T-cell (primary cell): ENCODE measurements around the gene SLC7A6OS. TPM values are rescaled to one million over a fixed set of nuclear protein-coding genes. Genes with fewer than 3 reads are reported as not detected.

Source experiments
- ATAC-seq, 4 experiments: fragments of 200-7000 bp in 3 of 4; fragments of 150-1000 bp in 1 of 4; cut with Tn5 transposase; replicated peaks in 1 of 4; 1 replicate in 3 of 4; 2 replicates in 1 of 4; pipeline ENCODE4 v1.10.0; 2021; ENCODE audit warnings: moderate library complexity in 3 of 4, mild to moderate bottlenecking in 2 of 4, moderate number of reproducible peaks in 1 of 4
- CTCF ChIA-PET, 2 donors: fragments of 300-600 bp; sonication (Branson Sonifier 250); formaldehyde crosslinking; loops; one replicate each; lab custom pipeline; 2022; ENCODE audit warnings: antibody characterized with exemption in 2 of 2; lab: Charles Lee
- POLR2A ChIA-PET, 2 donors: fragments of 300-600 bp; sonication (Branson Sonifier 250); formaldehyde crosslinking; loops; one replicate each; lab custom pipeline; 2022; ENCODE audit warnings: antibody characterized with exemption in 2 of 2; lab: Charles Lee
- DNase-seq, 35 experiments: peaks; one replicate each; pipeline versions ENCODE4 v3.0.0 to v3.0.0-alpha.2; 2013 to 2023
- H3K27ac ChIP-seq: one replicate; pipeline ENCODE4 v1.5.1; 2013; ENCODE audit warnings: low read length
- H3K27me3 ChIP-seq, 2 experiments: replicated peaks in 1 of 2; 1 replicate in 1 of 2; 2 replicates in 1 of 2; pipeline versions ENCODE4 v1.6.1 to v1.7.0; 2013; ENCODE audit warnings: low read length in 1 of 2, mixed read lengths in 1 of 2; ENCODE audit not compliant: control insufficient read depth in 2 of 2, insufficient read depth in 2 of 2; ENCODE audit errors: extremely low read depth in 1 of 2
- H3K36me3 ChIP-seq, 2 donors: 1 replicate in 1 of 2; 2 replicates in 1 of 2; pipeline versions ENCODE4 v1.6.1 to v1.7.0; 2013; ENCODE audit warnings: low read length in 1 of 2; ENCODE audit not compliant: control insufficient read depth in 2 of 2, insufficient read depth in 1 of 2; ENCODE audit errors: extremely low read depth in 1 of 2
- H3K4me1 ChIP-seq, 2 experiments: 1 replicate in 1 of 2; 2 replicates in 1 of 2; pipeline versions ENCODE4 v1.6.1 to v1.7.0; 2013; ENCODE audit warnings: low read length in 2 of 2, mixed read lengths in 1 of 2; ENCODE audit not compliant: insufficient read depth in 2 of 2, control insufficient read depth in 1 of 2; ENCODE audit errors: extremely low read depth in 1 of 2
- H3K4me3 ChIP-seq, 2 donors: 1 replicate in 1 of 2; 2 replicates in 1 of 2; pipeline versions ENCODE4 v1.5.1 to v1.7.0; 2013; ENCODE audit warnings: mild to moderate bottlenecking in 2 of 2, low read length in 1 of 2, moderate library complexity in 1 of 2; ENCODE audit not compliant: control insufficient read depth in 1 of 2; ENCODE audit errors: extremely low read depth in 1 of 2
- H3K9me3 ChIP-seq: 2 replicates; pipeline ENCODE4 v1.7.0; 2013
- H3K27ac Mint-ChIP-seq, 2 donors: one replicate each; pipeline ENCODE4 v1.8.0; 2020 to 2021; ENCODE audit warnings: mild to moderate bottlenecking in 2 of 2, mixed read lengths in 2 of 2
- H3K27me3 Mint-ChIP-seq, 2 donors: one replicate each; pipeline ENCODE4 v1.8.0; 2021 to 2022; ENCODE audit warnings: mixed read lengths in 2 of 2
- H3K36me3 Mint-ChIP-seq: one replicate; pipeline ENCODE4 v1.8.0; 2021; ENCODE audit warnings: mixed read lengths
- H3K4me1 Mint-ChIP-seq, 3 donors: one replicate each; pipeline ENCODE4 v1.8.0; 2020 to 2022; ENCODE audit warnings: mixed read lengths in 3 of 3, mild to moderate bottlenecking in 1 of 3
- H3K4me3 Mint-ChIP-seq, 3 donors: one replicate each; pipeline ENCODE4 v1.8.0; 2020 to 2022; ENCODE audit warnings: mild to moderate bottlenecking in 3 of 3, mixed read lengths in 3 of 3, moderate library complexity in 3 of 3
- H3K9me3 Mint-ChIP-seq, 3 donors: one replicate each; pipeline ENCODE4 v1.8.0; 2020 to 2022; ENCODE audit warnings: mixed read lengths in 3 of 3
- WGBS: methylation state at CpG from one replicate; pipeline ENCODE4 v1.1.5; 2013; ENCODE audit warnings: missing lambda C conversion rate; ENCODE audit not compliant: insufficient coverage; 5-methylcytosine and 5-hydroxymethylcytosine counted together
- total RNA-seq, 35 experiments: library from RNA in 6 of 35; stranded (reverse) in 6 of 35; fragments of 120-200 nt in 1 of 35; gene quantifications; one replicate each; pipeline versions ENCODE4 v1.2.1 to v1.2.4 and lab custom pipeline; 2013 to 2026

Gene SLC7A6OS
- total RNA-seq, 5 donors from 2014 or later (not counting 1 experiment from before 2014, with no cell fraction given), result 42.5 to 50.3 (median 43.9) TPM

DNA sequence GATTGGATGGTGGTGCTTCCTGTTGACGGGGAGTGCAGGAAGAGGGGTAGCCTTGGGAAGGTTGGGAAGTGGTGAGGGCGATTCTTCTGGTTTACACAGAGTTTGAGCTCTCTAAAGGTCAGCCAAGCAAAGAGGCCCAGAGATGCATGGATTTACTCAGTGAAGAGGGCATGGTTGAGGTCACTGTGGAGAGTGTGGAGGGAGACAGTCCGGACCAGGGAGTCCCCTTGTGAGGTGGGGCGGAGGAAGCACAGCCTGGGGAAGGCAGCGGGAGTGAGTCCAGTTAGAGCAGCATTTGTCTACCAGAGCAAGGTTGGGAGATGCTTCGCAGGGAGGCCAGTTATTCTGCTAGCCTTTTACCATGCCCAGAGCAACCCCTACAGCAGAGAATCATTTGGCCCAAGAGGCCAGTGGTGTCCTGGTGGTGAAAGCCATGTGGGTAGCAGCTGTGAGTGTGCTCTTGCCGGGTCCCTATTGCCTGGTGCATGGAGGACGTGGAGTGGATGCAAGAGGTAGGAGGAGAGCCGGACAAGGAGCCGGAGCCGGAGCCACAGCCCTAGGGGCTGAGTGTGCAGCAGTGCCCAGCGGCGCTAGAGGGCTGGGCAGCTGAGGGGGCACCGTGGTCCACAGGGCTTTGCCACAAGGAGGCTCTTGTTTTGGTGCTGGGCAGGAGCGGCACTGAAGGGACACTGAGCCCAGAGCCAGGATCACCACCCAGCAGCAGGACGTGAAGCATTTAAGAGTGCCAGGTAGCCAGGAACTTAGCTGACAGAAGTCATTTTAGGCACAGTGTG is 27.8 kb upstream of the SLC7A6OS start:
- 98% methylated on average over 13 of the region's 16 CpGs for WGBS
- ChIA-PET CTCF (no interaction called here), POLR2A (no interaction called here)
- no peak for ATAC-seq
- H3K27ac ChIP-seq, result no peak overlapping the region
- H3K4me3 Mint-ChIP-seq, result no peak overlapping the region
- H3K9me3 Mint-ChIP-seq, result no peaks in the 10 kb centered on the region
- H3K36me3 ChIP-seq, result peaks cover 23 to 79% of the 10 kb centered on the region in 2 donors
- H3K4me1 Mint-ChIP-seq, result peaks cover 0 to 3% (median 0%) of the 10 kb centered on the region in 3 donors
- H3K4me1 ChIP-seq, result no peaks in the 10 kb centered on the region
- H3K27me3 Mint-ChIP-seq, result no peaks in the 10 kb centered on the region
- H3K27ac Mint-ChIP-seq, result no peak overlapping the region
- no peaks in the 10 kb centered on the region for H3K9me3 ChIP-seq
- H3K4me3 ChIP-seq, result no peak overlapping the region
- DNase-seq, result no peak
- H3K36me3 Mint-ChIP-seq, result peaks cover 67% of the 10 kb centered on the region
- no peaks in the 10 kb centered on the region for H3K27me3 ChIP-seq

DNA sequence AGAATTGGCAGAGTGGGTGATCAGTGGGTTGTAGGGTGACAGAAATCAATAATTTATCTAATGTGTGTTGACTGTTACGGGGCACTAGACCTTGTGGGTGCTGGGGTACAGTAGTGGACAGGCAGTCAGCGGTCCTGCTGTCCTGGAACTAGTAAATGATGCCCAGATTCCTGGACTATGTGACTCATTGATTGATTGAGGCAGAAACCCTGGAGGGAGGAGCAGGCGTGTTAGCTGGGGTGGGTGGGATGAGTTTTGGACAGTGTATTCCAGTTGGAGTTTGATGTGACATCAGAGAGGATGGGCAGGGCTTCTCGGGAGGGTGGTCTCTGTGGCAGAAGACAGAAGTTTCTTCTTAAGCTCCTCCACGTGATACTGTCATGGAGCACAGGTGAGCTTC is 24.4 kb upstream of the SLC7A6OS start:
- H3K4me3 Mint-ChIP-seq, result no peak overlapping the region
- 100% methylated on average over 3 of the region's 5 CpGs for WGBS
- ChIA-PET POLR2A (interaction anchor here in 1 of 2 donors (0.6 kb wide), 1 partner anchor 716 kb away, joined by 3 read pairs; no protein-coding TSS in a partner anchor), CTCF (interaction anchor here in 1 of 2 donors (0.6 kb wide), 1 partner anchor 168 kb away, joined by 5 read pairs; no protein-coding TSS in a partner anchor)
- DNase-seq, result no peak
- Histone ChIP-seq H3K27ac (no peak overlapping the region), H3K4me3 (no peak overlapping the region), H3K4me1 (peaks cover 2 to 11% of the 10 kb centered on the region in 2 experiments), H3K27me3 (no peaks in the 10 kb centered on the region), H3K36me3 (peaks cover 17 to 59% of the 10 kb centered on the region in 2 donors), H3K9me3 (no peaks in the 10 kb centered on the region)
- peaks cover 10 to 14% (median 14%) of the 10 kb centered on the region in 3 donors for H3K4me1 Mint-ChIP-seq
- ATAC-seq, result no peak
- H3K36me3 Mint-ChIP-seq, result peaks cover 62% of the 10 kb centered on the region
- H3K9me3 Mint-ChIP-seq, result no peaks in the 10 kb centered on the region
- no peak overlapping the region for H3K27ac Mint-ChIP-seq
- no peaks in the 10 kb centered on the region for H3K27me3 Mint-ChIP-seq

DNA sequence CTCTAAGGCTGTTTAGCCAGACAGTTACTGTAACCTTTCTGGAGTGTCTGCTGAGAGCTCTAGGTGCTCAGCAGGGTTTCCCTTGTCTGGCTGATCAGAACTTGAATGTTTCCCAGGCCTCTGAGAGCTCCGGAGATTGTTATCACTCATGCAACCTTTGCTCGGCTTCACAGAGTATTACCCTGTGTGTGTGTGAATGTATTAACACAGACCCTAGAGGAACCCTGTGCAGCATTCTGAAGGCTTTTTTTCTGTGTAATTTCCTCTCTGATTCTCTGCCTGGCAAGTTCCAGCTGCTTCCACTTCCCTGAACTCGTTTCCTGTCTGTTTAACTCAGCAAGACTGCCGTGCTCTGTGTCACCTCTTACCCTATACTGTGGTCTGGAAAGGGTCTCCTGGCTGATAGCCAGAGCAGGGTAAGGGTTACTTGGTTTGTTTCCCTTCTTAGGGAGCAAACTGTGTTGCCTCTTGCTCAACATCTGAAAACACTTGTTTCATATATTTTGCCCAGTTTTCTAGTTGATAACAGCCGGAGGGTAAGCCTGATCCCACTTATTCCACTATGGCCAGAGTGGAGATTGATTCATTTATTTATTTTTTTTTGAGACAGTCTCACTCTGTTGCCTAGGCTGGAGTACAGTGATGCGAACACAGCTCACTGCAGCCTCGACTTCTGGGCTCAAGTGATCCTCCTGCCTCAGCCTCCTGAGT is 21.8 kb upstream of the SLC7A6OS start:
- no peaks in the 10 kb centered on the region for H3K9me3 ChIP-seq
- Mint-ChIP-seq H3K27me3 (no peaks in the 10 kb centered on the region), H3K27ac (peak overlapping the region in 1 of 2 donors; percentile 88), H3K4me1 (peaks cover 14 to 18% (median 15%) of the 10 kb centered on the region in 3 donors), H3K4me3 (peak overlapping the region in 1 of 3 donors; percentile 44), H3K36me3 (peaks cover 47% of the 10 kb centered on the region), H3K9me3 (no peaks in the 10 kb centered on the region)
- peaks cover 9 to 33% of the 10 kb centered on the region in 2 donors for H3K36me3 ChIP-seq
- H3K4me3 ChIP-seq, result peak overlapping the region in 1 of 2 donors; percentile 18
- H3K27ac ChIP-seq, result no peak overlapping the region
- DNase-seq (peak in 1 of 35 experiments; percentile 10), ATAC-seq (peak in 3 of 4 experiments; percentile 24 to 39 (median 30))
- H3K27me3 ChIP-seq, result no peaks in the 10 kb centered on the region
- WGBS, result no CpG with 5 or more reads among the region's 7 CpGs
- POLR2A ChIA-PET, result no interaction called here
- CTCF ChIA-PET, result interaction anchor here in 1 of 2 donors (0.7 to 1.2 kb wide), 3 partner anchors 68 to 87 kb away, joined by 3 to 6 read pairs (median 3); partner anchors contain the start of genes PLA2G15 and SLC7A6
- H3K4me1 ChIP-seq, result peaks cover 9 to 11% of the 10 kb centered on the region in 2 experiments

DNA sequence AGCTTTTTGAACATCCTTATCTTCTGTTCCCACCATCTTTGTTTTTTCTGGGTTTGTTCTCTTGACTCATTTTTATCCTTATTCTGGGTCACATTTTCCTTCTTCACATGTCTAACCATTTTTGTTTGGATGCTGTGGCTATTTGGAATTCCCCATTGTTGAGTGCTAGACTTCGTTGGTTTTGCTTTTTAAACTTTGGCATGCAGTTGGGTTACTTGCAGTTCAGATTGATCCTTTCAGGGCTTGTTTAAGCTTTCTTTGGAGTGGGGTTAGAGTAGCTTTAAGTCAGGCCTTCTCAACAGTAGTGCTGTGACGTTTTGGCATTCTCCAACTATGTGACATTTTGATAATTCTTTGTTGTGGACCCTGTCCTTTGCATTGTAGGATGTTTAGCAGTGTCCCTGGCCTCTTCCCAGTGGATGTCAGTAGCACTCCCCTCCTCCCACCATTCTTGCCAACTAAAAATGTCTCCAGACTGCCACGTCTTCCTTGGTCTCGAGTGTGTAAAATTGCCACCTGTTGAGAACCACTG is 21.2 kb upstream of the SLC7A6OS start:
- Mint-ChIP-seq H3K27ac (peak overlapping the region in 1 of 2 donors; percentile 88), H3K4me3 (peak overlapping the region in 1 of 3 donors; percentile 44), H3K27me3 (no peaks in the 10 kb centered on the region), H3K4me1 (peaks cover 14 to 18% (median 15%) of the 10 kb centered on the region in 3 donors), H3K9me3 (no peaks in the 10 kb centered on the region), H3K36me3 (peaks cover 40% of the 10 kb centered on the region)
- 86% methylated on average over 2 of the region's 4 CpGs for WGBS
- Histone ChIP-seq H3K4me1 (peaks cover 9 to 11% of the 10 kb centered on the region in 2 experiments), H3K27ac (no peak overlapping the region), H3K9me3 (no peaks in the 10 kb centered on the region), H3K36me3 (peaks cover 4 to 29% of the 10 kb centered on the region in 2 donors), H3K27me3 (no peaks in the 10 kb centered on the region), H3K4me3 (peak overlapping the region in 1 of 2 donors; percentile 18)
- DNase-seq, result no peak
- ATAC-seq, result no peak
- POLR2A ChIA-PET, result interaction anchor here in 1 of 2 donors (0.7 kb wide), 1 partner anchor 90 kb away, joined by 7 read pairs; no protein-coding TSS in a partner anchor
- CTCF ChIA-PET, result interaction anchor here (0.6 to 1.2 kb wide), 3 partner anchors 68 to 227 kb away, joined by 3 to 4 read pairs (median 3); partner anchors contain the start of gene SLC7A6 (in 1 of the 2)

DNA sequence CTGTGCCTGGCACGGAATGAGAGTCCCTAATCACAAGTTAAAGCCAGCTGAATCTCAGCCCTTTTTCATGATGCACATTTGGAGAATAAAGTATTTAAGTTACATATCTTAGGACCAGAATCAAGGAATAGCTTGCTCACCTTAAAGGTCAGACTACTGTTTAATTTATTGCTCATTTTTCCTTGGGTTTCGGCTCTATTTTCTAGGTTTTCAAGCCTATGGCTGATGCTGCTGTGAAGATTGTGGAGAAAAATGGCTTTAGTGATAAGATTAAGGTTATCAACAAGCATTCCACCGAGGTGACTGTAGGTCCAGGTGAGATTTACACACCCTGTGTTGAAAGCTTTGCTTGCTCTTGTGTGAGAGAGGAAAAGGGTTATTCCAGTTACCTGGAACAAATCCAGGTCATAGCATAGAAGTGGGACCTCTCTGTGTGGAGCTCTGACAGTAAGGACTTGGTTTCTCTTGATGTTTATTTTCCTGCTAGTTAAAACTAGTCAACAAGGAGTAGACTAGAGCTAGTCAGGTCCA is 18.2 kb upstream of the SLC7A6OS start:
- ATAC-seq, result no peak
- ChIA-PET CTCF (interaction anchor here (0.5 to 5.3 kb wide), 15 partner anchors 11 to 1440 kb away, joined by 3 to 71 read pairs (median 3); partner anchors contain the start of gene SLC7A6 (in 1 of the 2)), POLR2A (interaction anchor here in 1 of 2 donors (0.6 kb wide), 1 partner anchor 65 kb away, joined by 3 read pairs; no protein-coding TSS in a partner anchor)
- H3K9me3 ChIP-seq, result no peaks in the 10 kb centered on the region
- Mint-ChIP-seq H3K4me1 (peaks cover 14 to 15% (median 15%) of the 10 kb centered on the region in 3 donors), H3K36me3 (peaks cover 25% of the 10 kb centered on the region), H3K4me3 (no peak overlapping the region), H3K27me3 (no peaks in the 10 kb centered on the region), H3K9me3 (no peaks in the 10 kb centered on the region), H3K27ac (no peak overlapping the region)
- peaks cover 9 to 11% of the 10 kb centered on the region in 2 experiments for H3K4me1 ChIP-seq
- no peak overlapping the region for H3K27ac ChIP-seq
- H3K27me3 ChIP-seq, result no peaks in the 10 kb centered on the region
- no peak overlapping the region for H3K4me3 ChIP-seq
- no CpG with 5 or more reads among the region's 3 CpGs for WGBS
- peaks cover 11 to 35% of the 10 kb centered on the region in 2 donors for H3K36me3 ChIP-seq
- no peak for DNase-seq
